IMR-90 (cell line): ENCODE data around the gene PPEF2. TPM values are rescaled to one million over a fixed set of nuclear protein-coding genes. Genes with fewer than 3 reads are reported as not detected.

Experiments used
- ATAC-seq: fragments of 200-7000 bp; cut with Tn5 transposase; 2 replicates; pipeline ENCODE4 v1.9.1; 2020; ENCODE audit warnings: low read depth, mild to moderate bottlenecking, moderate library complexity
- BruUV-seq: library from RNA; stranded (reverse); fragments of 400-500 nt; replicated peaks from 2 replicates; lab custom pipeline; 2021; lab: Mats Ljungman, UMichigan
- CTCF ChIA-PET: fragments of 300-600 bp; formaldehyde crosslinking; extraction: SDS; loops from one replicate; lab custom pipeline; 2021; ENCODE audit warnings: antibody characterized with exemption; lab: Yijun Ruan, JAX
- POLR2A ChIA-PET: fragments of 300-600 bp; sonication (Branson Sonifier 250); formaldehyde crosslinking; loops from one replicate; lab custom pipeline; 2022; ENCODE audit warnings: antibody characterized with exemption; ENCODE audit not compliant: unreplicated experiment; lab: Charles Lee
- DNase-seq: peaks from one replicate; pipeline ENCODE4 v3.0.0; 2013
- H2AFZ ChIP-seq: replicated peaks from 2 replicates; pipeline ENCODE3; 2013; ENCODE audit warnings: low read length, mild to moderate bottlenecking; ENCODE audit not compliant: poor library complexity
- H2AK5ac ChIP-seq: 2 replicates; pipeline ENCODE4 v1.6.1; 2013; ENCODE audit warnings: low read depth, low read length, inconsistent platforms
- H2AK9ac ChIP-seq: replicated peaks from 2 replicates; pipeline ENCODE3; 2013; ENCODE audit warnings: mild to moderate bottlenecking, low read depth, low read length, moderate library complexity; ENCODE audit not compliant: poor library complexity
- H2BK120ac ChIP-seq: 2 replicates; pipeline ENCODE4 v1.6.1; 2013; ENCODE audit warnings: low read depth, low read length, inconsistent platforms
- H2BK15ac ChIP-seq: 3 replicates; pipeline ENCODE4 v1.6.1; 2013; ENCODE audit warnings: low read depth, low read length, inconsistent platforms
- H2BK20ac ChIP-seq: 2 replicates; pipeline ENCODE4 v1.6.1; 2013; ENCODE audit warnings: low read depth, mild to moderate bottlenecking, inconsistent platforms, low read length, moderate library complexity
- H2BK5ac ChIP-seq: 2 replicates; pipeline ENCODE4 v1.6.1; 2013; ENCODE audit warnings: mild to moderate bottlenecking, low read depth, low read length, inconsistent platforms; ENCODE audit not compliant: poor library complexity, severe bottlenecking
- H3K14ac ChIP-seq: replicated peaks from 2 replicates; pipeline ENCODE4 v1.6.1; 2013; ENCODE audit warnings: low read depth, low read length, inconsistent platforms
- H3K18ac ChIP-seq: 2 replicates; pipeline ENCODE4 v1.6.1; 2013; ENCODE audit warnings: low read depth, low read length, control low read depth
- H3K23ac ChIP-seq: 2 replicates; pipeline ENCODE4 v1.6.1; 2013; ENCODE audit warnings: low read depth, low read length, inconsistent platforms
- H3K27ac ChIP-seq: 2 replicates; pipeline ENCODE4 v1.5.1; 2013; ENCODE audit warnings: mild to moderate bottlenecking, control low read depth, low read length; ENCODE audit not compliant: insufficient read depth
- H3K27me3 ChIP-seq: 2 replicates; pipeline ENCODE4 v1.6.1; 2013; ENCODE audit warnings: low read length; ENCODE audit not compliant: control insufficient read depth, insufficient read depth
- H3K36me3 ChIP-seq: 2 replicates; pipeline ENCODE4 v1.6.1; 2013; ENCODE audit warnings: low read length, mixed read lengths; ENCODE audit not compliant: control insufficient read depth, insufficient read depth
- H3K4ac ChIP-seq: 2 replicates; pipeline ENCODE4 v1.6.1; 2013; ENCODE audit warnings: low read depth, low read length, inconsistent platforms
- H3K4me1 ChIP-seq: 2 replicates; pipeline ENCODE4 v1.6.1; 2013; ENCODE audit warnings: low read length, mixed read lengths; ENCODE audit not compliant: control insufficient read depth, insufficient read depth
- H3K4me2 ChIP-seq: 2 replicates; pipeline ENCODE4 v1.6.1; 2013; ENCODE audit warnings: low read depth, mild to moderate bottlenecking, control low read depth, low read length, moderate library complexity
- H3K4me3 ChIP-seq: 2 replicates; pipeline ENCODE4 v1.5.1; 2013; ENCODE audit warnings: low read depth, mild to moderate bottlenecking, control low read depth, low read length, moderate library complexity; ENCODE audit not compliant: insufficient read depth
- H3K56ac ChIP-seq: 2 replicates; pipeline ENCODE4 v1.6.1; 2013; ENCODE audit warnings: low read length, inconsistent platforms; ENCODE audit not compliant: insufficient read depth; ENCODE audit errors: extremely low read depth
- H3K79me1 ChIP-seq, 2 experiments: 2 replicates each; pipeline ENCODE4 v1.6.1; 2013; ENCODE audit warnings: low read length in 2 of 2, inconsistent platforms in 1 of 2, low read depth in 1 of 2
- H3K9ac ChIP-seq: 2 replicates; pipeline ENCODE4 v1.6.1; 2013; ENCODE audit warnings: low read depth, low read length, control low read depth
- H3K9me1 ChIP-seq: 2 replicates; pipeline ENCODE4 v1.6.1; 2013; ENCODE audit warnings: low read length, inconsistent platforms; ENCODE audit not compliant: insufficient read depth
- H3K9me3 ChIP-seq: 2 replicates; pipeline ENCODE4 v1.6.1; 2013; ENCODE audit warnings: low read length; ENCODE audit not compliant: control insufficient read depth, insufficient read depth
- H4K20me1 ChIP-seq: 2 replicates; pipeline ENCODE4 v1.6.1; 2013; ENCODE audit warnings: low read length, inconsistent platforms; ENCODE audit not compliant: insufficient read depth
- H4K5ac ChIP-seq: 2 replicates; pipeline ENCODE4 v1.6.1; 2013; ENCODE audit warnings: mild to moderate bottlenecking, low read depth, low read length, control low read depth
- H4K8ac ChIP-seq, 2 experiments: 2 replicates each; pipeline ENCODE4 v1.6.1; 2013; ENCODE audit warnings: low read depth in 2 of 2, low read length in 2 of 2, control low read depth in 1 of 2, inconsistent platforms in 1 of 2
- H4K91ac ChIP-seq: 2 replicates; pipeline ENCODE4 v1.6.1; 2013; ENCODE audit warnings: low read depth, low read length, inconsistent platforms; ENCODE audit not compliant: insufficient read depth
- BHLHE40 ChIP-seq: fragments of 150-350 bp; IDR thresholded peaks from 2 replicates; pipeline ENCODE4 v1.6.1; 2016; ENCODE audit warnings: mild to moderate bottlenecking, low read depth, low read length
- CEBPB ChIP-seq: IDR thresholded peaks from 2 replicates; pipeline ENCODE4 v1.6.1; 2012; ENCODE audit warnings: low read depth, low read length, improper control_type of control experiment
- CHD1 ChIP-seq: IDR thresholded peaks from 2 replicates; pipeline ENCODE4 v1.6.1; 2012; ENCODE audit warnings: low read depth, low read length, improper control_type of control experiment
- CTCF ChIP-seq: conservative IDR thresholded peaks from 2 replicates; pipeline ENCODE4 v1.5.1; 2012; ENCODE audit warnings: mild to moderate bottlenecking, low read depth, low read length, improper control_type of control experiment
- ELK1 ChIP-seq: fragments of 150-350 bp; IDR thresholded peaks from 2 replicates; pipeline ENCODE4 v1.6.1; 2016; ENCODE audit warnings: low read depth, mild to moderate bottlenecking, low read length, moderate library complexity, borderline replicate concordance
- FOS ChIP-seq: fragments of 150-350 bp; IDR thresholded peaks from 2 replicates; pipeline ENCODE4 v1.6.1; 2016; ENCODE audit warnings: low read depth, low read length
- MAFK ChIP-seq: IDR thresholded peaks from 2 replicates; pipeline ENCODE4 v1.6.1; 2012; ENCODE audit warnings: low read depth, low read length, improper control_type of control experiment
- MAZ ChIP-seq: IDR thresholded peaks from 2 replicates; pipeline ENCODE4 v1.6.1; 2012; ENCODE audit warnings: low read depth, mild to moderate bottlenecking, low read length, improper control_type of control experiment, moderate library complexity, borderline replicate concordance
- MXI1 ChIP-seq: IDR thresholded peaks from 2 replicates; pipeline ENCODE4 v1.6.1; 2012; ENCODE audit warnings: low read depth, mild to moderate bottlenecking, low read length, moderate library complexity, borderline replicate concordance
- NFE2L2 ChIP-seq: fragments of 150-350 bp; IDR thresholded peaks from 2 replicates; pipeline ENCODE4 v1.6.1; 2016; ENCODE audit warnings: low read depth, mild to moderate bottlenecking, low read length
- POLR2A ChIP-seq: IDR thresholded peaks from 2 replicates; pipeline ENCODE4 v1.6.1; 2012; ENCODE audit warnings: mild to moderate bottlenecking, low read depth, low read length
- RAD21 ChIP-seq: IDR thresholded peaks from 2 replicates; pipeline ENCODE4 v1.6.1; 2012; ENCODE audit warnings: low read length, improper control_type of control experiment
- RCOR1 ChIP-seq: IDR thresholded peaks from 2 replicates; pipeline ENCODE4 v1.6.1; 2012; ENCODE audit warnings: mild to moderate bottlenecking, low read length, improper control_type of control experiment; ENCODE audit not compliant: insufficient replicate concordance
- RFX5 ChIP-seq: IDR thresholded peaks from 2 replicates; pipeline ENCODE4 v1.8.0; 2012; ENCODE audit warnings: low read depth, mild to moderate bottlenecking, low read length, moderate library complexity
- SMC3 ChIP-seq: fragments of 150-350 bp; IDR thresholded peaks from 2 replicates; pipeline ENCODE4 v1.6.1; 2016; ENCODE audit warnings: low read depth, mild to moderate bottlenecking, antibody characterized with exemption, low read length, moderate library complexity
- USF2 ChIP-seq: fragments of 150-350 bp; IDR thresholded peaks from 2 replicates; pipeline ENCODE4 v1.6.1; 2017; ENCODE audit warnings: mild to moderate bottlenecking, antibody characterized with exemption, low read length, low read depth
- WGBS, 2 experiments: methylation state at CpG; one replicate each; pipeline versions ENCODE4 v1.1.5 to v1.1.7; 2013; ENCODE audit warnings: missing lambda C conversion rate in 2 of 2; ENCODE audit not compliant: insufficient read length in 1 of 2; ENCODE audit errors: extremely low coverage in 2 of 2; 5-methylcytosine and 5-hydroxymethylcytosine counted together
- dilution Hi-C: fragments of 300-500 bp; cut with HindIII; formaldehyde crosslinking; loops from one replicate; pipeline ENCODE4 v1.14.3; 2018; ENCODE audit warnings: low sequenced_read_pairs; ENCODE audit not compliant: unreplicated experiment
- in situ Hi-C: fragments of 300-500 bp; cut with MboI; formaldehyde crosslinking; loops from 3 replicates; pipeline ENCODE4 v1.14.3; 2019; ENCODE audit warnings: low sequenced_read_pairs, inconsistent platforms, mixed read lengths
- intact Hi-C: fragments of 100-400 bp; cut with micrococcal nuclease; formaldehyde crosslinking; loops from 2 replicates; pipeline ENCODE4 v1.10.0; 2022
- polyA plus RNA-seq, 3 experiments: library from polyadenylated mRNA; depleted of rRNA; stranded (reverse); fragments of >200 nt; gene quantifications; 2 replicates each; pipeline ENCODE4 v1.2.3, GENCODE V29; 2012; ENCODE audit warnings: low replicate concordance in 1 of 3
- total RNA-seq: library from RNA; depleted of rRNA; stranded (reverse); fragments of >200 nt; gene quantifications from 2 replicates; pipeline ENCODE4 v1.2.3, GENCODE V29; 2012

PPEF2 gene
- total and polyA plus RNA-seq, 2 of the 4 experiments (the other 2 are of a cell fraction), result not detected

- no peak overlapping the region for H2AK9ac ChIP-seq
These were observed 7.2 kb upstream of the PPEF2 start for GRCh38 chr4:75909405-75909804.

More at GRCh38 chr4:75909405-75909804, 7.2 kb upstream of the PPEF2 start:
- Histone ChIP-seq H2AFZ (no peak overlapping the region), H2BK20ac (no peak overlapping the region), H3K27ac (no peak overlapping the region), H2AK5ac (no peak overlapping the region), H4K5ac (no peak overlapping the region), H3K79me1 (no peaks in the 10 kb centered on the region), H3K9ac (no peak overlapping the region), H3K14ac (no peak overlapping the region), H3K36me3 (no peaks in the 10 kb centered on the region), H2BK15ac (no peak overlapping the region), H4K20me1 (no peaks in the 10 kb centered on the region), H3K56ac (no peak overlapping the region), H2BK120ac (no peak overlapping the region), H3K4me2 (no peak overlapping the region), H3K4me3 (no peak overlapping the region), H2BK5ac (no peak overlapping the region), H3K4ac (no peak overlapping the region), H3K27me3 (no peaks in the 10 kb centered on the region), H3K9me3 (no peaks in the 10 kb centered on the region), H3K4me1 (no peaks in the 10 kb centered on the region), H3K23ac (no peak overlapping the region), H4K8ac (no peak overlapping the region), H4K91ac (no peak overlapping the region), H3K18ac (no peak overlapping the region), H3K9me1 (no peaks in the 10 kb centered on the region)
- dilution Hi-C loops (no loop called here), in situ Hi-C loops (no loop called here), intact Hi-C loops (no loop called here)
- no TSS peak for BruUV-seq
- ATAC-seq (no peak), DNase-seq (no peak)
- 60% methylated on average over 1 of the region's 5 CpGs; no CpG with 5 or more reads in 1 of the 2 experiments for WGBS, 2 experiments
- TF ChIP-seq SMC3 (no peak), POLR2A (no peak), NFE2L2 (no peak), FOS (no peak), RAD21 (no peak), BHLHE40 (no peak), RCOR1 (no peak), MXI1 (no peak), RFX5 (no peak), MAFK (no peak), CTCF (no peak), MAZ (no peak), CEBPB (no peak), ELK1 (no peak), USF2 (no peak), CHD1 (no peak)
- ChIA-PET POLR2A (no interaction called here), CTCF (no interaction called here)
